ENCODE data around the gene PRDM16. TPM values are rescaled to one million over a fixed set of nuclear protein-coding genes. Genes with fewer than 3 reads are reported as not detected.

The PRDM16 gene
- total and polyA plus RNA-seq, 2 of the 8 experiments (the other 6 are each of a cell fraction or from before 2014, with no cell fraction given), result 0.39 to 0.43 TPM

- no peak for TF ChIP-seq RXRA (IDR thresholded peaks at IDR 0.05; ENCODE audit: insufficient read depth, low read depth, low read length)
- TF ChIP-seq EGR1 (IDR thresholded peaks at IDR 0.05; ENCODE audit: borderline replicate concordance, low read depth, low read length), result no peak
- no peak for TF ChIP-seq POLR2AphosphoS5 (IDR thresholded peaks at IDR 0.05; ENCODE audit: low read depth, low read length)
- no peak for TF ChIP-seq GABPA (IDR thresholded peaks at IDR 0.05; ENCODE audit: borderline replicate concordance, insufficient read depth, low read length)
- no peak for TF ChIP-seq RNF2 (IDR thresholded peaks at IDR 0.05; ENCODE audit: borderline replicate concordance, low read depth, low read length, missing control alignments, poor library complexity, severe bottlenecking)
- no peak for TF ChIP-seq GTF2F1 (IDR thresholded peaks at IDR 0.05; ENCODE audit: borderline replicate concordance, low read depth, low read length)
- TF ChIP-seq CBX5 (IDR thresholded peaks at IDR 0.05; ENCODE audit: low read depth, low read length), result no peak
- TF ChIP-seq POLR2A (IDR thresholded peaks at IDR 0.05; ENCODE audit: control extremely low read depth in 1 of 2, low read depth in 2 of 2, low read length in 2 of 2), result no peak
- TF ChIP-seq YY1 (IDR thresholded peaks at IDR 0.05; ENCODE audit: low read depth, low read length), result no peak
Measured at GRCh38 chr1:3166206-3166918, 97.4 kb downstream of the PRDM16 start (continued).

Data from H1 (cell line).